ENCODE results near the gene TTYH3.
"Not testable (repeated sequence)": the region's sequence is repeated elsewhere in the genome, so short reads cannot be mapped to it uniquely, and the experiment has no call there.

The TTYH3 gene

DNA sequence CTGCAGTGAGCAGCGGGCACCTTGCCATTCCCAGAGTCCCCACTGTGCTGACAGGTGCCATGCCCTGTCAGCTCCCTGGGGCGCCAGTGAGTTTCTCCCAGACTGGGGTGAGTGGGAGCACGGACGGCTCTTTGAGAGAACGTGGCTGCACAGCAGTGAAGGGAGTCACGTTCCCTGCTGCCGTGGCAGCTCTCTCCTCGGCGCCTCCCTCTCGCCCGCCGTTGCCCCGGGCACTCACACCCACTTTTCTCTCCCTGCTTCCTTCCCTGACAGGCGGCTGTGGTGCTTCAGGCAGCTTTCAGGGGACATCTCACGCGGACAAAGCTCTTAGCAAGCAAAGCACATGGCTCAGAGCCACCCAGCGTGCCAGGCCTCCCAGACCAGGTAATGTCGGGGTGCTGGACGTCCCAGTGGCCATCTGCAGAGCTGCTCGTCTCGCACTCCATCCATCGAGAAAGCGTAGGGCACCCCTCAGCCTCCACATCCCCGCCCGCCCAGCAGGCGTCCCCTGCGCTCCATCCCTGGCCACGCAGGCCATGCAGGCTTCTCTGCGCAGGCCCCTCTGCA is 27.1 kb upstream of the TTYH3 start:
- Histone ChIP-seq H3K27me3 (ENCODE audit: control insufficient read depth, insufficient read depth, low read length) (no peaks in the 10 kb centered on the region), H3K4me1 (ENCODE audit: control insufficient read depth, low read depth, low read length) (no peaks in the 10 kb centered on the region), H3K36me3 (ENCODE audit: control insufficient read depth, low read depth, low read length) (no peaks in the 10 kb centered on the region), H3K27ac (ENCODE audit: low read length) (no peak overlapping the region), H3K9me3 (ENCODE audit: control insufficient read depth, low read depth, low read length) (no peaks in the 10 kb centered on the region), H3K4me3 (ENCODE audit: low read length) (no peak overlapping the region), H3K9ac (ENCODE audit: low read length) (no peak overlapping the region)

GRCh38 chr7:2605608-2606538 is 25.9 kb upstream of the TTYH3 start:
- H3K4me3 ChIP-seq (ENCODE audit: low read length), result no peak overlapping the region
- no peaks in the 10 kb centered on the region for H3K4me1 ChIP-seq (ENCODE audit: control insufficient read depth, low read depth, low read length)
- no peaks in the 10 kb centered on the region for H3K27me3 ChIP-seq (ENCODE audit: control insufficient read depth, insufficient read depth, low read length)
- H3K9me3 ChIP-seq (ENCODE audit: control insufficient read depth, low read depth, low read length), result no peaks in the 10 kb centered on the region
- H3K9ac ChIP-seq (ENCODE audit: low read length), result no peak overlapping the region
- H3K36me3 ChIP-seq (ENCODE audit: control insufficient read depth, low read depth, low read length), result no peaks in the 10 kb centered on the region
- no peak overlapping the region for H3K27ac ChIP-seq (ENCODE audit: low read length)

DNA sequence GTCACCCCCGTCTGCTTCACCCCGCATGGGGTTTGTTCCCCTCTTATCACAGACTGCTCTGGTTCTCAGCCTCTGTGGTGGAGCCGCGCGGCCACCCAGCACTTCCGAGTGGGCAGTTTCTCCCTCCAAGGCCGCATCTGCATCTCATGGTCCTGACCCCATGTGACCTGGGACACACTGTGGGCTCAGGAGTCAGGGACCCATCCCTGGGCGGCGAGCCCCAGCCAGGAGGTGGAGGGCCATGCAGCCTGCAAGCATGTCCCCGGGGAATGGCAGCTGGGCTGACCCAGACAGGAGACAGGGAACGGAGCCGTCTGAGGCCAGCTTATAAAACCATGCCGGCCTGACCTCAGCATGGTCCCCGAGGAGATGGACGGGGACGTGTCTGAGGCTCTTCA is 25.2 kb upstream of the TTYH3 start:
- Histone ChIP-seq H3K4me1 (ENCODE audit: control insufficient read depth, low read depth, low read length) (no peaks in the 10 kb centered on the region), H3K36me3 (ENCODE audit: control insufficient read depth, low read depth, low read length) (no peaks in the 10 kb centered on the region), H3K27me3 (ENCODE audit: control insufficient read depth, insufficient read depth, low read length) (no peaks in the 10 kb centered on the region), H3K4me3 (ENCODE audit: low read length) (no peak overlapping the region), H3K9me3 (ENCODE audit: control insufficient read depth, low read depth, low read length) (no peaks in the 10 kb centered on the region), H3K9ac (ENCODE audit: low read length) (no peak overlapping the region), H3K27ac (ENCODE audit: low read length) (no peak overlapping the region)

DNA sequence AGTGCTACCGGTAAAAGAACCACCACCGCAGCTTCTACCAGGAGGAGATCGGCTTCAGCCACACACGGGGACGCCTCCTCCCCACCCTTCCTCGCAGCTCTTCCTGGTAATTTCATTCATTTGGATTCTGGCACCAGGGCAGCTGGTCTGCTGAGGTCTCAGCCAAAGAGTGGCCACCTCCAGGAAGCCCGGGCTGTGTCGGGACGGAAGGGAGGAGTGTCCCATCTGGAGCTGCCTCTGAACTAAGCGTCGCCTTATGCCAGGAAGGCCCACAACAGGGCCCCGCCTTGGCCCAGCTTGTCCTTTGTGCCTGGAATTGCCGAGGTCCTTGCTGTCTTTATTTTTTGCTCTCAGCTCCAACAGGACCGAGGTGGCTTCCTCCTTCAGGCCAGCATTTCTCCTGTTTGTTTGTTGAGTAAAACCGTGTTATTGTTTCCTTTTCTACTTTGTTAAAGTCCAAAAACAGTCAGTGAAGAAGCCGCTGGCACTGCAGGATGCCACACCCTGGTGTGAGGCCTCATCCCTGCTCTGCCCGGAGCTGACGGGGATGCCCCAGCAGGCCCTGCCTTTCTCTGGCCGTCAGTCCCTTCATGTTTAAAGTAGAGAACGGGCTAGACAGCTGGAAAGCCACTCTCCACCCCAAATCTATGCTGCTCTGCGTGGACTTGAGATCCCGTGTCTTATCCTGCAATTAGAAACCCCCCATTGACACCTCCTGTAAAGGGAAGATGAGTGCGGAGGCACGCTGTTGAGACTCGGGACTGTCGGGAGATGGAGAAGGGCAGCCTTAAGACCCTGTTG is 24.5 kb upstream of the TTYH3 start:
- no peaks in the 10 kb centered on the region for H3K27me3 ChIP-seq (ENCODE audit: control insufficient read depth, insufficient read depth, low read length)
- H3K4me1 ChIP-seq (ENCODE audit: control insufficient read depth, low read depth, low read length), result no peaks in the 10 kb centered on the region
- no peak overlapping the region for H3K9ac ChIP-seq (ENCODE audit: low read length)

GRCh38 chr7:2607923-2608904 is 23.6 kb upstream of the TTYH3 start:
- no peaks in the 10 kb centered on the region for H3K36me3 ChIP-seq (ENCODE audit: control insufficient read depth, low read depth, low read length)
- no peaks in the 10 kb centered on the region for H3K27me3 ChIP-seq (ENCODE audit: control insufficient read depth, insufficient read depth, low read length)
- H3K9me3 ChIP-seq (ENCODE audit: control insufficient read depth, low read depth, low read length), result no peaks in the 10 kb centered on the region
- H3K4me3 ChIP-seq (ENCODE audit: low read length), result no peak overlapping the region
- no peak overlapping the region for H3K9ac ChIP-seq (ENCODE audit: low read length)
- no peak overlapping the region for H3K27ac ChIP-seq (ENCODE audit: low read length)
- peaks cover 6% of the 10 kb centered on the region for H3K4me1 ChIP-seq (ENCODE audit: control insufficient read depth, low read depth, low read length)

More for the DNA sequence above, 24.5 kb upstream of the TTYH3 start:
- Histone ChIP-seq H3K9me3 (ENCODE audit: control insufficient read depth, low read depth, low read length) (no peaks in the 10 kb centered on the region), H3K27ac (ENCODE audit: low read length) (no peak overlapping the region), H3K36me3 (ENCODE audit: control insufficient read depth, low read depth, low read length) (no peaks in the 10 kb centered on the region), H3K4me3 (ENCODE audit: low read length) (no peak overlapping the region)

- Histone ChIP-seq H3K27me3 (ENCODE audit: control insufficient read depth, insufficient read depth, low read length) (no peaks in the 10 kb centered on the region), H3K9me3 (ENCODE audit: control insufficient read depth, low read depth, low read length) (no peaks in the 10 kb centered on the region), H3K4me1 (ENCODE audit: control insufficient read depth, low read depth, low read length) (peaks cover 6% of the 10 kb centered on the region), H3K27ac (ENCODE audit: low read length) (no peak overlapping the region), H3K36me3 (ENCODE audit: control insufficient read depth, low read depth, low read length) (no peaks in the 10 kb centered on the region), H3K4me3 (ENCODE audit: low read length) (no peak overlapping the region), H3K9ac (ENCODE audit: low read length) (no peak overlapping the region)
Measured at GRCh38 chr7:2608921-2609411, 22.8 kb upstream of the TTYH3 start.

DNA sequence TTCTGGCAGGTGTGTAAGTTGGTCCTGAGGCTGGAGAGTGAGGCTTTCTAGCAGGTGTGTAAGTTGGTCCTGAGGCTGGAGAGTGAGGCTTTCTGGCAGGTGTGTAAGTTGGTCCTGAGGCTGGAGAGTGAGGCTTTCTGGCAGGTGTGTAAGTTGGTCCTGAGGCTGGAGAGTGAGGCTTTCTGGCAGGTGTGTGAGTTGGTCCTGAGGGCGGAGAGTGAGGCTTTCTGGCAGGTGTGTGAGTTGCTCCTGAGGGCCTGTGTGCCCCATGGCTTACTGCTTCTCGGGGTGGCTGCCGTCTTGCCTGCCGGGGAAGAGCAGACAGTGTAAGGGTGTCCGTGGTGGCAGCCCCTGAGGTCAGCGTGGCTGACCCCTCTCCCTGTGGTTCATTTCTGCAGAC is 22.1 kb upstream of the TTYH3 start:
- H3K4me3 ChIP-seq (ENCODE audit: low read length); H3K9me3 ChIP-seq (ENCODE audit: control insufficient read depth, low read depth, low read length); H3K36me3 ChIP-seq (ENCODE audit: control insufficient read depth, low read depth, low read length); H3K27me3 ChIP-seq (ENCODE audit: control insufficient read depth, insufficient read depth, low read length); H3K9ac ChIP-seq (ENCODE audit: low read length); H3K4me1 ChIP-seq (ENCODE audit: control insufficient read depth, low read depth, low read length); H3K27ac ChIP-seq (ENCODE audit: low read length): not testable (repeated sequence)

DNA sequence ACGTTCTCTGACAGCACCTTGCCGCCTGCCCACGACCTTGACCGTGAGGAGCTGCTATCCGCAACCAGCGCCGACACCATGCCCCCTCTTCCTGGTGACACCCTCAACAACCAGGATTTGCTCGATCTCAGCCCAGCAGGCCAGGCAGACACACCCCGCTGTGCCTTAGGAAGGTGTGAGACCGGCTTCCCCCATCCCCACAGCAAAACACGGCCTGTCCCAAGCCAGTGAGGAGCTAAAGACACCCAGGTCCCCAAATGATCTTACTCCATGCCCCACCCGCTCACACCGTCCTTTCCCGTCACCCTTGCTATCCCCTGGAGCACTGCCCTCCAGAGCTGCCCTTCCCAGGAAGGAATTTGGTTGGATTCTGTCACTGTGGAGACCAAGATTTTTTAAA is 21.3 kb upstream of the TTYH3 start:
- Histone ChIP-seq H3K4me1 (ENCODE audit: control insufficient read depth, low read depth, low read length) (peaks cover 6% of the 10 kb centered on the region), H3K27ac (ENCODE audit: low read length) (no peak overlapping the region)

GRCh38 chr7:2610898-2611297 is 20.9 kb upstream of the TTYH3 start:
- H3K27me3 ChIP-seq (ENCODE audit: control insufficient read depth, insufficient read depth, low read length), result no peaks in the 10 kb centered on the region
- H3K4me1 ChIP-seq (ENCODE audit: control insufficient read depth, low read depth, low read length), result peaks cover 6% of the 10 kb centered on the region
- no peaks in the 10 kb centered on the region for H3K36me3 ChIP-seq (ENCODE audit: control insufficient read depth, low read depth, low read length)
- H3K9ac ChIP-seq (ENCODE audit: low read length), result no peak overlapping the region
- no peak overlapping the region for H3K4me3 ChIP-seq (ENCODE audit: low read length)
- H3K27ac ChIP-seq (ENCODE audit: low read length), result no peak overlapping the region
- H3K9me3 ChIP-seq (ENCODE audit: control insufficient read depth, low read depth, low read length), result no peaks in the 10 kb centered on the region

More for the DNA sequence above, 21.3 kb upstream of the TTYH3 start:
- H3K36me3 ChIP-seq (ENCODE audit: control insufficient read depth, low read depth, low read length), result no peaks in the 10 kb centered on the region
- no peaks in the 10 kb centered on the region for H3K27me3 ChIP-seq (ENCODE audit: control insufficient read depth, insufficient read depth, low read length)
- H3K9me3 ChIP-seq (ENCODE audit: control insufficient read depth, low read depth, low read length), result no peaks in the 10 kb centered on the region
- no peak overlapping the region for H3K9ac ChIP-seq (ENCODE audit: low read length)
- H3K4me3 ChIP-seq (ENCODE audit: low read length), result no peak overlapping the region

DNA sequence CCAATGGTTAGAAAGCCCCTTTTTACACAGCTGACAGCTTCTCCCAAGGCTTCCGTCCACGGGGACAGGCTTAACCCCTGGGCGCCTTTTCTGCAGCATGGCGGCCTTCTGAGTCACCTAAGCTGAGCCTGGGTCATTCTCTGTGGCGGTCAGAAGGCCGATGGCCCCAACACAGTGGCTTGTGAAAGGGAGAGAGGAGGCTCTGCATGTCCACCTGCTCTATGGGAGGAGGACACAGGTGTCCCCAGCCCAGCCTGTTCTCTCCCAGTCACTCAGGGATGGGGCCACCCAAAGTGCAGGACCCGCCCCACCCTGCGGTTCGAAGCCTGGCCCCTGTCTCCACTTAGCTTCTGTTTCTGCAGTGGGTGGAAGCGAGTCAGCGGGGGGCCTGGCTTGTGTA is 20.4 kb upstream of the TTYH3 start:
- no peak overlapping the region for H3K4me3 ChIP-seq (ENCODE audit: low read length)
- H3K27ac ChIP-seq (ENCODE audit: low read length), result no peak overlapping the region
- H3K4me1 ChIP-seq (ENCODE audit: control insufficient read depth, low read depth, low read length), result peaks cover 6% of the 10 kb centered on the region
- no peaks in the 10 kb centered on the region for H3K36me3 ChIP-seq (ENCODE audit: control insufficient read depth, low read depth, low read length)
- no peak overlapping the region for H3K9ac ChIP-seq (ENCODE audit: low read length)
- no peaks in the 10 kb centered on the region for H3K27me3 ChIP-seq (ENCODE audit: control insufficient read depth, insufficient read depth, low read length)
- H3K9me3 ChIP-seq (ENCODE audit: control insufficient read depth, low read depth, low read length), result no peaks in the 10 kb centered on the region
